ENCODE data around the gene TPM1. TPM values are rescaled to one million over a fixed set of nuclear protein-coding genes. Genes with fewer than 3 reads are reported as not detected.

The TPM1 gene
- polyA plus RNA-seq, 1 of the 3 experiments (the other 2 are of a cell fraction), result 1,371 TPM

DNA sequence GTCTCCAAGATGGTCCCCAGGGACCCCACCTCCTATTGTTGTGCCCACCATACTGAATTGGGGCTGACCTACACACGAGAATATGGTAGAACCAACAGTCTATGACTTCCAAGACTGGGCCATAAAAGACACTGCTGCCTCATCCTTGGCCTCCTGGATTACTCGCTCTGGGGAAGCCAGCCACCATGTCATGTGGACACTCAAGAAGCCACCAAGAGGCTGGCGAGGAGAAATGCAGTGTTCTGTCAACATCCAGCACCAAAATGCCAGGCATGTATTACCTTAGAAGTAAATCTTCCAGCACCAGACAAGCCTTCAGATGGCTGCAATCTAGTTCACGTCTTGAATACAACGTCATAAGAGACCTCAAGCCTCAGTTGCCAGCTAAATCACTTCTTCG lies 17.1 kb upstream of the TPM1 start:
- no peaks in the 10 kb centered on the region for H3K27me3 ChIP-seq (ENCODE audit: insufficient read depth)
- WGBS (ENCODE audit: low lambda C conversion rate), result 83% methylated on average over 4 of the region's 6 CpGs
- POLR2A ChIA-PET, result no interaction called here
- H3K9me2 ChIP-seq, result no peaks in the 10 kb centered on the region
- TF ChIP-seq POLR2AphosphoS5 (IDR thresholded peaks at IDR 0.05; ENCODE audit: low read depth, low read length), result no peak
- TF ChIP-seq TAF1 (IDR thresholded peaks at IDR 0.05; ENCODE audit: borderline replicate concordance, low read depth, low read length), result no peak
- TF ChIP-seq, protein P1, sequence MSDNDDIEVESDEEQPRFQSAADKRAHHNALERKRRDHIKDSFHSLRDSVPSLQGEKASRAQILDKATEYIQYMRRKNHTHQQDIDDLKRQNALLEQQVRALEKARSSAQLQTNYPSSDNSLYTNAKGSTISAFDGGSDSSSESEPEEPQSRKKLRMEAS (IDR thresholded peaks at IDR 0.05; ENCODE audit: low read depth), result no peak
- TF ChIP-seq RFX5 (IDR thresholded peaks at IDR 0.05; ENCODE audit: low read length), result no peak
- TF ChIP-seq SIN3A (IDR thresholded peaks at IDR 0.05; ENCODE audit: borderline replicate concordance, low read depth, low read length), result no peak
- no peak for TF ChIP-seq FOXJ3 (CRISPR knock-in tag; IDR thresholded peaks at IDR 0.05)
- TF ChIP-seq RCOR1 (IDR thresholded peaks at IDR 0.05; ENCODE audit: low read length), result no peak
- no peak for TF ChIP-seq FOSL2 (IDR thresholded peaks at IDR 0.05; ENCODE audit: borderline replicate concordance, low read depth)
- TF ChIP-seq NFIC (IDR thresholded peaks at IDR 0.05; ENCODE audit: borderline replicate concordance), result no peak
- TF ChIP-seq, protein P2, sequence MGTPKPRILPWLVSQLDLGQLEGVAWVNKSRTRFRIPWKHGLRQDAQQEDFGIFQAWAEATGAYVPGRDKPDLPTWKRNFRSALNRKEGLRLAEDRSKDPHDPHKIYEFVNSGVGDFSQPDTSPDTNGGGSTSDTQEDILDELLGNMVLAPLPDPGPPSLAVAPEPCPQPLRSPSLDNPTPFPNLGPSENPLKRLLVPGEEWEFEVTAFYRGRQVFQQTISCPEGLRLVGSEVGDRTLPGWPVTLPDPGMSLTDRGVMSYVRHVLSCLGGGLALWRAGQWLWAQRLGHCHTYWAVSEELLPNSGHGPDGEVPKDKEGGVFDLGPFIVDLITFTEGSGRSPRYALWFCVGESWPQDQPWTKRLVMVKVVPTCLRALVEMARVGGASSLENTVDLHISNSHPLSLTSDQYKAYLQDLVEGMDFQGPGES (IDR thresholded peaks at IDR 0.05; ENCODE audit: low read depth, low read length), result no peak
- TF ChIP-seq, protein P3, sequence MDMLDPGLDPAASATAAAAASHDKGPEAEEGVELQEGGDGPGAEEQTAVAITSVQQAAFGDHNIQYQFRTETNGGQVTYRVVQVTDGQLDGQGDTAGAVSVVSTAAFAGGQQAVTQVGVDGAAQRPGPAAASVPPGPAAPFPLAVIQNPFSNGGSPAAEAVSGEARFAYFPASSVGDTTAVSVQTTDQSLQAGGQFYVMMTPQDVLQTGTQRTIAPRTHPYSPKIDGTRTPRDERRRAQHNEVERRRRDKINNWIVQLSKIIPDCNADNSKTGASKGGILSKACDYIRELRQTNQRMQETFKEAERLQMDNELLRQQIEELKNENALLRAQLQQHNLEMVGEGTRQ (IDR thresholded peaks at IDR 0.05; ENCODE audit: borderline replicate concordance, low read depth, low read length), result no peak
- no peak for TF ChIP-seq CHD2 (IDR thresholded peaks at IDR 0.05; ENCODE audit: low read length, partially characterized antibody)
- no peak for TF ChIP-seq FOXM1 (IDR thresholded peaks at IDR 0.05; ENCODE audit: low read depth)
- TF ChIP-seq MEF2A (IDR thresholded peaks at IDR 0.05; ENCODE audit: borderline replicate concordance, low read depth), result no peak
- no peak overlapping the region for H2AFZ ChIP-seq (ENCODE audit: low read depth)
- no peak overlapping the region for H3K4me3 ChIP-seq (ENCODE audit: low read depth in 2 of 2, low read length in 1 of 2)
- no peak overlapping the region for H3K9ac ChIP-seq
- DNase-seq, result no peak
- peaks cover 48% of the 10 kb centered on the region for H3F3A ChIP-seq (replicated peaks; ENCODE audit: insufficient read depth)
- H3K4me2 ChIP-seq, result no peak overlapping the region
- H3K27ac ChIP-seq (ENCODE audit: low read depth in 2 of 2, low read length in 1 of 2), result no peak overlapping the region
- no peaks in the 10 kb centered on the region for H4K20me1 ChIP-seq (ENCODE audit: insufficient read depth)
- H3K79me2 ChIP-seq (ENCODE audit: insufficient read depth), result 0 out of 2 replicates have a peak, but pooled peaks cover 5% of the 10 kb centered on the region
- H3K9me3 ChIP-seq, result no peaks in the 10 kb centered on the region
- H3K4me1 ChIP-seq (ENCODE audit: control insufficient read depth in 1 of 2, insufficient read depth in 2 of 2, low read depth in 1 of 2, low read length in 1 of 2), result peaks cover 0 to 26% of the 10 kb centered on the region in 2 experiments
- H3K36me3 ChIP-seq (replicated peaks in 1 of 2; ENCODE audit: control insufficient read depth in 1 of 2, insufficient read depth in 2 of 2, low read length in 1 of 2), result no peaks in the 10 kb centered on the region
- CTCF ChIA-PET, result interaction anchor here (1.7 kb wide), 1 partner anchor 22 kb away, joined by 7 read pairs; no protein-coding TSS in a partner anchor

DNA sequence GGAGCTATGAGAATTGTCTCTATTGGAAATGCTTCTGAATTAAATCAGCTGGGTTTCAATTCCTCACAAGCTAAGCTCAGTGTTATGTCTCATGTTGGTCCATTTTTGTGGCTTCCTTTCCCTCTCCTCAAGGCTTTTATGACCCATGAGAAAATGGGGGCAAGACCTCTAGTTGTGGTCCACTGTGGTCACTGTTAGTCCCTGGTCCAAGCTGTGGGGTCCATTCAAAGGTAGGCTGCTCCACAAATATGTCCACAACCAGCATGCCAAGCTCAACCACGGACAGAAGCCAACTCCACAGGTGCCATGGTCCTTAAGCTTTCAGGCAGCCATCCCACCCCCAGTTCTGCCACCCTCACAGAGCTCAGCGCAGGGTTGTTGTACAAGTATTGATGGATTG lies 14.9 kb upstream of the TPM1 start:
- Histone ChIP-seq H3K27ac (ENCODE audit: low read depth in 2 of 2, low read length in 1 of 2) (no peak overlapping the region), H3K27me3 (ENCODE audit: insufficient read depth) (no peaks in the 10 kb centered on the region), H3K36me3 (replicated peaks in 1 of 2; ENCODE audit: control insufficient read depth in 1 of 2, insufficient read depth in 2 of 2, low read length in 1 of 2) (no peaks in the 10 kb centered on the region), H3K4me2 (no peak overlapping the region), H3K9ac (no peak overlapping the region), H4K20me1 (ENCODE audit: insufficient read depth) (no peaks in the 10 kb centered on the region), H3K9me2 (no peaks in the 10 kb centered on the region), H3K9me3 (no peaks in the 10 kb centered on the region), H3K4me3 (ENCODE audit: low read depth in 2 of 2, low read length in 1 of 2) (no peak overlapping the region), H3K4me1 (ENCODE audit: control insufficient read depth in 1 of 2, insufficient read depth in 2 of 2, low read depth in 1 of 2, low read length in 1 of 2) (peaks cover 0 to 13% of the 10 kb centered on the region in 2 experiments), H3K79me2 (ENCODE audit: insufficient read depth) (0 out of 2 replicates have a peak, but pooled peaks cover 5% of the 10 kb centered on the region), H2AFZ (ENCODE audit: low read depth) (no peak overlapping the region), H3F3A (replicated peaks; ENCODE audit: insufficient read depth) (peaks cover 27% of the 10 kb centered on the region)
- TF ChIP-seq GATA2 (CRISPR knock-in tag; IDR thresholded peaks at IDR 0.05), result no peak
- TF ChIP-seq, protein P4, sequence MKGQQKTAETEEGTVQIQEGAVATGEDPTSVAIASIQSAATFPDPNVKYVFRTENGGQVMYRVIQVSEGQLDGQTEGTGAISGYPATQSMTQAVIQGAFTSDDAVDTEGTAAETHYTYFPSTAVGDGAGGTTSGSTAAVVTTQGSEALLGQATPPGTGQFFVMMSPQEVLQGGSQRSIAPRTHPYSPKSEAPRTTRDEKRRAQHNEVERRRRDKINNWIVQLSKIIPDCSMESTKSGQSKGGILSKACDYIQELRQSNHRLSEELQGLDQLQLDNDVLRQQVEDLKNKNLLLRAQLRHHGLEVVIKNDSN (IDR thresholded peaks at IDR 0.05; ENCODE audit: borderline replicate concordance, low read depth), result no peak
- TF ChIP-seq TCF12 (IDR thresholded peaks at IDR 0.05), result no peak
- no peak for TF ChIP-seq EP300 (IDR thresholded peaks at IDR 0.05; ENCODE audit: borderline replicate concordance in 1 of 2, low read depth in 1 of 2, low read length in 1 of 2)
- TF ChIP-seq RFX5 (IDR thresholded peaks at IDR 0.05; ENCODE audit: low read length), result no peak
- TF ChIP-seq RCOR1 (IDR thresholded peaks at IDR 0.05; ENCODE audit: low read length), result no peak
- TF ChIP-seq YY1 (IDR thresholded peaks at IDR 0.05; ENCODE audit: low read depth), result no peak
- TF ChIP-seq TEAD4 (IDR thresholded peaks at IDR 0.05; ENCODE audit: borderline replicate concordance, insufficient read depth), result no peak
- TF ChIP-seq GABPA (IDR thresholded peaks at IDR 0.05; ENCODE audit: low read depth), result no peak
- TF ChIP-seq FOXM1 (IDR thresholded peaks at IDR 0.05; ENCODE audit: low read depth), result no peak
- no peak for TF ChIP-seq TAF1 (IDR thresholded peaks at IDR 0.05; ENCODE audit: borderline replicate concordance, low read depth, low read length)
- TF ChIP-seq CHD2 (IDR thresholded peaks at IDR 0.05; ENCODE audit: low read length, partially characterized antibody), result no peak
- POLR2A ChIA-PET, result no interaction called here
- WGBS (ENCODE audit: low lambda C conversion rate), result 80% methylated on average over 2 of the region's 2 CpGs
- no peak for DNase-seq
- CTCF ChIA-PET, result interaction anchor here (0.8 to 1.2 kb wide), 2 partner anchors 11 to 245 kb away, joined by 3 read pairs; no protein-coding TSS in a partner anchor
